HG03108 (cell line): ENCODE data around the gene MAP7D3.

Experiments
- ATAC-seq: cut with Tn5 transposase; IDR thresholded peaks from one replicate; pipeline ENCODE4 v1.9.1; 2021; ENCODE audit warnings: moderate library complexity; ENCODE audit not compliant: unreplicated experiment

Gene MAP7D3

GRCh38 chrX:136206916-136207315 lies 44.3 kb downstream of the MAP7D3 start:
- ATAC-seq: no peak

GRCh38 chrX:136205882-136206380 lies 45.3 kb downstream of the MAP7D3 start:
- no peak for ATAC-seq

- ATAC-seq: no peak
These were observed 46.6 kb downstream of the MAP7D3 start for GRCh38 chrX:136204571-136204970.

GRCh38 chrX:136203951-136204350 lies 47.2 kb downstream of the MAP7D3 start:
- no peak for ATAC-seq

- no peak for ATAC-seq
These were observed 47.8 kb downstream of the MAP7D3 start for GRCh38 chrX:136203438-136203837.

- ATAC-seq: no peak
These were observed 48.3 kb downstream of the MAP7D3 start for GRCh38 chrX:136202889-136203288.

- ATAC-seq: no peak
These were observed 49.6 kb downstream of the MAP7D3 start for GRCh38 chrX:136201601-136202000.

GRCh38 chrX:136200466-136200865 lies 50.7 kb downstream of the MAP7D3 start:
- ATAC-seq: no peak

GRCh38 chrX:136199365-136199764 lies 51.8 kb downstream of the MAP7D3 start:
- no peak for ATAC-seq

- ATAC-seq: no peak
These were observed 52.4 kb downstream of the MAP7D3 start for GRCh38 chrX:136198678-136199243.

GRCh38 chrX:136198010-136198409 lies 53.2 kb downstream of the MAP7D3 start:
- no peak for ATAC-seq

GRCh38 chrX:136196691-136197155 lies 54.5 kb downstream of the MAP7D3 start:
- no peak for ATAC-seq

GRCh38 chrX:136195247-136195646 lies 56.0 kb downstream of the MAP7D3 start:
- ATAC-seq: no peak

GRCh38 chrX:136194536-136194935 lies 56.7 kb downstream of the MAP7D3 start:
- no peak for ATAC-seq

- no peak for ATAC-seq
These were observed 57.4 kb downstream of the MAP7D3 start for GRCh38 chrX:136193771-136194170.

GRCh38 chrX:136192839-136193414 lies 58.3 kb downstream of the MAP7D3 start:
- ATAC-seq: no peak

- no peak for ATAC-seq
These were observed 59.1 kb downstream of the MAP7D3 start for GRCh38 chrX:136192135-136192534.

GRCh38 chrX:136191171-136191570 lies 60.0 kb downstream of the MAP7D3 start:
- ATAC-seq: no peak

- no peak for ATAC-seq
These were observed 61.0 kb downstream of the MAP7D3 start for GRCh38 chrX:136190038-136190713.

GRCh38 chrX:136189222-136189621 lies 62.0 kb downstream of the MAP7D3 start:
- ATAC-seq: no peak

GRCh38 chrX:136186023-136186413 lies 65.2 kb downstream of the MAP7D3 start:
- no peak for ATAC-seq

GRCh38 chrX:136185401-136186022 lies 65.7 kb downstream of the MAP7D3 start:
- ATAC-seq: no peak
